Hepatocyte (in vitro differentiated cells): ENCODE data around the gene CCL25. TPM values are rescaled to one million over a fixed set of nuclear protein-coding genes. Genes with fewer than 3 reads are reported as not detected.
A peak's percentile ranks its signal among the peaks of the same experiment; 100 is the strongest.

Source experiments
- DNase-seq: peaks from one replicate; pipeline ENCODE4 v3.0.0-alpha.2; 2016; ENCODE audit warnings: low spot score
- H2AFZ ChIP-seq: fragments of 200-600 bp; sonication (generic); 2 replicates; pipeline ENCODE4 v1.6.0; 2016; ENCODE audit warnings: antibody characterized with exemption, mild to moderate bottlenecking
- H3K27ac ChIP-seq: fragments of 200-600 bp; sonication (generic); 2 replicates; pipeline ENCODE4 v1.5.1; 2016; ENCODE audit warnings: mild to moderate bottlenecking
- H3K27me3 ChIP-seq: fragments of 200-600 bp; sonication (generic); 2 replicates; pipeline ENCODE4 v1.6.1; 2016
- H3K36me3 ChIP-seq: fragments of 200-600 bp; sonication (generic); replicated peaks from 2 replicates; pipeline ENCODE4 v1.5.1; 2016; ENCODE audit warnings: low read depth; ENCODE audit not compliant: insufficient read depth
- H3K4me1 ChIP-seq: fragments of 200-600 bp; sonication (generic); 2 replicates; pipeline ENCODE4 v1.5.1; 2016; ENCODE audit warnings: mild to moderate bottlenecking, moderate library complexity; ENCODE audit not compliant: insufficient read depth
- H3K4me2 ChIP-seq: fragments of 200-600 bp; sonication (generic); 2 replicates; pipeline ENCODE4 v1.6.0; 2016
- H3K4me3 ChIP-seq: fragments of 200-600 bp; sonication (generic); 2 replicates; pipeline ENCODE4 v1.5.1; 2016; ENCODE audit warnings: mild to moderate bottlenecking
- H3K79me2 ChIP-seq: fragments of 200-600 bp; sonication (generic); 2 replicates; pipeline ENCODE4 v1.6.0; 2017; ENCODE audit warnings: mild to moderate bottlenecking
- H3K9me2 ChIP-seq: fragments of 200-600 bp; sonication (generic); replicated peaks from 2 replicates; pipeline ENCODE4 v1.6.0; 2017; ENCODE audit warnings: mild to moderate bottlenecking; ENCODE audit not compliant: insufficient read depth
- H3K9me3 ChIP-seq: fragments of 200-600 bp; sonication (generic); 2 replicates; pipeline ENCODE4 v1.5.1; 2016; ENCODE audit warnings: low read depth, mild to moderate bottlenecking
- H4K20me1 ChIP-seq: fragments of 200-600 bp; sonication (generic); 2 replicates; pipeline ENCODE4 v1.6.0; 2016; ENCODE audit warnings: mild to moderate bottlenecking; ENCODE audit not compliant: insufficient read depth, poor library complexity, severe bottlenecking
- CTCF ChIP-seq: fragments of 200-600 bp; sonication (generic); IDR thresholded peaks from 2 replicates; pipeline ENCODE4 v1.5.1; 2016; ENCODE audit warnings: antibody characterized with exemption, mild to moderate bottlenecking; ENCODE audit not compliant: poor library complexity
- EZH2 ChIP-seq: fragments of 200-600 bp; sonication (generic); IDR thresholded peaks from 2 replicates; pipeline ENCODE4 v1.6.1; 2016; ENCODE audit warnings: antibody characterized with exemption, mild to moderate bottlenecking, borderline replicate concordance
- EZH2phosphoT487 ChIP-seq: fragments of 200-600 bp; sonication (generic); IDR thresholded peaks from one replicate; pipeline ENCODE4 v1.6.1; 2018; ENCODE audit warnings: antibody characterized with exemption, mild to moderate bottlenecking, low read depth, moderate library complexity; ENCODE audit not compliant: unreplicated experiment, severe bottlenecking
- WGBS: methylation state at CpG from one replicate; pipeline ENCODE4 v1.1.6; 2016; ENCODE audit warnings: low lambda C conversion rate; ENCODE audit errors: missing lambda C conversion rate; 5-methylcytosine and 5-hydroxymethylcytosine counted together
- polyA plus RNA-seq: library from polyadenylated mRNA; unstranded; fragments of >200 nt; fragmentation: Nextera tagmentation; extraction: Ambion mirVana; gene quantifications from 2 replicates; pipeline ENCODE4 v1.2.1, GENCODE V29; 2016
- total RNA-seq: library from RNA; depleted of rRNA; stranded (reverse); fragments of >200 nt; gene quantifications from 2 replicates; pipeline ENCODE4 v1.2.3, GENCODE V29; 2014

The CCL25 gene
- total and polyA plus RNA-seq, 2 experiments from 2014 or later: not detected

DNA sequence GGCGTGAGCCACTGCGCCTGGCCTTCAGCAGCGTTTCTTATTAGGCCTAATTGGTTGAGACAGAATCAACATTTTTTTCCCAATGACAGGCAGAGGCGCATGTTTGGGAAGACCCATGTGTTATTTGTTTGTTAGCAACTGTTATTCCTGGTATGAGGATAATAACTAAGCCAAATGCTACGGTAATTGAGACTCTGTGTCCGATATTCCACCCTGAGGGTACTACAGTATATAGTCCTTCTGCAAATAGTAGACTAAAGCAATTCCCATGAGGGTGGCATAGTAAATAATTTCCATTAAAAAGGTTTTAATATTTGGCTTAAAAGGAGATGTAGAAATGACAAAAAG is 18.4 kb upstream of the CCL25 start:
- no peak for TF ChIP-seq CTCF
- TF ChIP-seq EZH2: no peak
- TF ChIP-seq EZH2phosphoT487: no peak
- 77% methylated on average over 6 of the region's 6 CpGs for WGBS
- no peaks in the 10 kb centered on the region for H3K9me2 ChIP-seq
- no peak overlapping the region for H2AFZ ChIP-seq
- DNase-seq: no peak
- peaks cover 5% of the 10 kb centered on the region for H3K4me1 ChIP-seq
- peak overlapping the region; percentile 80 for H3K27ac ChIP-seq
- H3K36me3 ChIP-seq: no peaks in the 10 kb centered on the region
- H3K4me3 ChIP-seq: no peak overlapping the region
- no peaks in the 10 kb centered on the region for H4K20me1 ChIP-seq
- no peaks in the 10 kb centered on the region for H3K79me2 ChIP-seq
- peak overlapping the region; percentile 66 for H3K4me2 ChIP-seq
- no peaks in the 10 kb centered on the region for H3K9me3 ChIP-seq
- no peaks in the 10 kb centered on the region for H3K27me3 ChIP-seq

GRCh38 chr19:8036434-8037099 is 16.0 kb upstream of the CCL25 start:
- no peak overlapping the region for H2AFZ ChIP-seq
- WGBS: 88% methylated on average over 7 of the region's 7 CpGs

GRCh38 chr19:8038815-8039214 is 13.7 kb upstream of the CCL25 start:
- Histone ChIP-seq H3K4me2 (no peak overlapping the region), H2AFZ (no peak overlapping the region), H3K27ac (no peak overlapping the region), H3K79me2 (no peaks in the 10 kb centered on the region), H3K4me3 (no peak overlapping the region), H3K9me3 (no peaks in the 10 kb centered on the region), H3K9me2 (no peaks in the 10 kb centered on the region), H3K27me3 (no peaks in the 10 kb centered on the region), H3K36me3 (no peaks in the 10 kb centered on the region), H4K20me1 (no peaks in the 10 kb centered on the region), H3K4me1 (no peaks in the 10 kb centered on the region)
- DNase-seq: no peak
- TF ChIP-seq EZH2phosphoT487: no peak
- no peak for TF ChIP-seq EZH2
- no peak for TF ChIP-seq CTCF
- 78% methylated on average over 6 of the region's 6 CpGs for WGBS

More at GRCh38 chr19:8036434-8037099, 16.0 kb upstream of the CCL25 start:
- Histone ChIP-seq H3K27ac (no peak overlapping the region), H3K79me2 (no peaks in the 10 kb centered on the region), H3K4me1 (no peaks in the 10 kb centered on the region), H3K4me3 (no peak overlapping the region), H3K27me3 (no peaks in the 10 kb centered on the region), H4K20me1 (no peaks in the 10 kb centered on the region), H3K36me3 (no peaks in the 10 kb centered on the region), H3K4me2 (peak overlapping the region; percentile 25), H3K9me2 (no peaks in the 10 kb centered on the region), H3K9me3 (no peaks in the 10 kb centered on the region)
- TF ChIP-seq EZH2: no peak
- no peak for TF ChIP-seq EZH2phosphoT487
- no peak for TF ChIP-seq CTCF
- no peak for DNase-seq
